Measurements from ENCODE around the gene WNK3.
A peak's percentile ranks its signal among the peaks of the same experiment; 100 is the strongest.
"Not testable (repeated sequence)": the region's sequence is repeated elsewhere in the genome, so short reads cannot be mapped to it uniquely, and the experiment has no call there.

WNK3 gene

GRCh38 chrX:54357414-54358377 lies at the start of gene WNK3:
WNK3 (minus strand) TSS chrX:54358046.
- DNase-seq (ENCODE audit: low read depth) = peak; percentile 38
- H3K4me3 ChIP-seq (ENCODE audit: low read length) = peak within 1 kb of the TSS; percentile 62
- TF ChIP-seq CTCF (conservative IDR thresholded peaks at IDR 0.05; ENCODE audit: low read depth, low read length) = no peak

GRCh38 chrX:54407266-54407665 lies 49.4 kb upstream of the WNK3 start:
- DNase-seq (ENCODE audit: low read depth) = no peak
- TF ChIP-seq CTCF (conservative IDR thresholded peaks at IDR 0.05; ENCODE audit: low read depth, low read length) = no peak
- H3K4me3 ChIP-seq (ENCODE audit: low read length) = no peak overlapping the region

- no peak overlapping the region for H3K4me3 ChIP-seq (ENCODE audit: low read length)
- DNase-seq (ENCODE audit: low read depth) = no peak
- TF ChIP-seq CTCF (conservative IDR thresholded peaks at IDR 0.05; ENCODE audit: low read depth, low read length) = no peak
These were observed 39.3 kb upstream of the WNK3 start for GRCh38 chrX:54397113-54397512.

- no peak for TF ChIP-seq CTCF (conservative IDR thresholded peaks at IDR 0.05; ENCODE audit: low read depth, low read length)
- H3K4me3 ChIP-seq (ENCODE audit: low read length) = no peak overlapping the region
- DNase-seq (ENCODE audit: low read depth) = peak; percentile 9
These were observed 28.5 kb upstream of the WNK3 start for GRCh38 chrX:54386314-54386713.

- not testable (repeated sequence) for DNase-seq (ENCODE audit: low read depth); H3K4me3 ChIP-seq (ENCODE audit: low read length)
These were observed 26.8 kb upstream of the WNK3 start for GRCh38 chrX:54384661-54385060.

GRCh38 chrX:54359408-54359807 lies 1.6 kb upstream of the WNK3 start:
- peak overlapping the region; percentile 62 for H3K4me3 ChIP-seq (ENCODE audit: low read length)
- no peak for TF ChIP-seq CTCF (conservative IDR thresholded peaks at IDR 0.05; ENCODE audit: low read depth, low read length)
- DNase-seq (ENCODE audit: low read depth) = no peak

GRCh38 chrX:54358424-54359211 lies 772 bp upstream of the WNK3 start:
- no peak for TF ChIP-seq CTCF (conservative IDR thresholded peaks at IDR 0.05; ENCODE audit: low read depth, low read length)
- peak overlapping the region; percentile 62 for H3K4me3 ChIP-seq (ENCODE audit: low read length)
- peak; percentile 31 for DNase-seq (ENCODE audit: low read depth)

Data from retinal pigment epithelial cell (primary cell).